Gastroesophageal sphincter (tissue), 3 donors: Measurements from ENCODE around the gene PNMA6E.

Source experiments
- POLR2A ChIP-seq, 2 donors: fragments of 450-650 bp; IDR thresholded peaks; one replicate each; pipeline ENCODE4 v1.6.1; 2017; ENCODE audit warnings: antibody characterized with exemption in 2 of 2, mild to moderate bottlenecking in 2 of 2, moderate library complexity in 1 of 2
- TF ChIP-seq, protein P1 (sequence below), 4 experiments: fragments of 200-600 bp in 2 of 4; fragments of 450-650 bp in 2 of 4; sonication (generic) in 1 of 4; IDR thresholded peaks; one replicate each; pipeline ENCODE4 v1.5.1; 2017 to 2019; ENCODE audit warnings: antibody characterized with exemption in 4 of 4, mild to moderate bottlenecking in 2 of 4, moderate library complexity in 2 of 4

DNA sequence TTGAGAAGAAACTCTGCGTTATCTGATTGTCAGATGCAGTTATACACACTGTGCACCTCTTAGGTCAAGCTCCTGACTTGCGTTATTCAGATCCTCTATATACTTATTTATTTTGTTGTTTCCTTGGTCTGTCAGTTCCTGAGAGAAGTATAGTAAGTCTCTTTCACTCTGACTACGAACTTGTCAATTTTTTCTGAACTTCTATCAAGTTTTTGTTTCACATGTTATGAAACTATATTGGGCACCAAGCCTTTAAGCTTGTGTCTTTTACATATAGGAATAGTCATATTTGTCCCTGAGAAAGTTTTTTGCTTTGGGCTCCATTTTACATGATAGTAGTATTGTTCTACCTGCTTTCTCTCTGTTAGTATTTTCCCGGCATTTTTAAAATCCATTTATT lies 35.5 kb downstream of the PNMA6E start:
- TF ChIP-seq, protein P1, sequence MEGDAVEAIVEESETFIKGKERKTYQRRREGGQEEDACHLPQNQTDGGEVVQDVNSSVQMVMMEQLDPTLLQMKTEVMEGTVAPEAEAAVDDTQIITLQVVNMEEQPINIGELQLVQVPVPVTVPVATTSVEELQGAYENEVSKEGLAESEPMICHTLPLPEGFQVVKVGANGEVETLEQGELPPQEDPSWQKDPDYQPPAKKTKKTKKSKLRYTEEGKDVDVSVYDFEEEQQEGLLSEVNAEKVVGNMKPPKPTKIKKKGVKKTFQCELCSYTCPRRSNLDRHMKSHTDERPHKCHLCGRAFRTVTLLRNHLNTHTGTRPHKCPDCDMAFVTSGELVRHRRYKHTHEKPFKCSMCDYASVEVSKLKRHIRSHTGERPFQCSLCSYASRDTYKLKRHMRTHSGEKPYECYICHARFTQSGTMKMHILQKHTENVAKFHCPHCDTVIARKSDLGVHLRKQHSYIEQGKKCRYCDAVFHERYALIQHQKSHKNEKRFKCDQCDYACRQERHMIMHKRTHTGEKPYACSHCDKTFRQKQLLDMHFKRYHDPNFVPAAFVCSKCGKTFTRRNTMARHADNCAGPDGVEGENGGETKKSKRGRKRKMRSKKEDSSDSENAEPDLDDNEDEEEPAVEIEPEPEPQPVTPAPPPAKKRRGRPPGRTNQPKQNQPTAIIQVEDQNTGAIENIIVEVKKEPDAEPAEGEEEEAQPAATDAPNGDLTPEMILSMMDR (IDR thresholded peaks at IDR 0.05), result no peak
- no peak for TF ChIP-seq POLR2A (IDR thresholded peaks at IDR 0.05)
